ENCODE measurements around the gene PACSIN3. TPM values are rescaled to one million over a fixed set of nuclear protein-coding genes. Genes with fewer than 3 reads are reported as not detected.
A peak's percentile ranks its signal among the peaks of the same experiment; 100 is the strongest.

PACSIN3 gene
- 45.0 to 69.4 TPM (median 65.3 TPM) in 3 replicates for total RNA-seq
- long read RNA-seq, transcript PACSIN3-201 (11 exons, 1,843 nt), result major isoform, 38 of 64 reads
- long read RNA-seq, partial matches to known transcripts, result 4 of 64 reads
- long read RNA-seq, other reads (novel, unspliced or antisense), result 21 of 64 reads

DNA sequence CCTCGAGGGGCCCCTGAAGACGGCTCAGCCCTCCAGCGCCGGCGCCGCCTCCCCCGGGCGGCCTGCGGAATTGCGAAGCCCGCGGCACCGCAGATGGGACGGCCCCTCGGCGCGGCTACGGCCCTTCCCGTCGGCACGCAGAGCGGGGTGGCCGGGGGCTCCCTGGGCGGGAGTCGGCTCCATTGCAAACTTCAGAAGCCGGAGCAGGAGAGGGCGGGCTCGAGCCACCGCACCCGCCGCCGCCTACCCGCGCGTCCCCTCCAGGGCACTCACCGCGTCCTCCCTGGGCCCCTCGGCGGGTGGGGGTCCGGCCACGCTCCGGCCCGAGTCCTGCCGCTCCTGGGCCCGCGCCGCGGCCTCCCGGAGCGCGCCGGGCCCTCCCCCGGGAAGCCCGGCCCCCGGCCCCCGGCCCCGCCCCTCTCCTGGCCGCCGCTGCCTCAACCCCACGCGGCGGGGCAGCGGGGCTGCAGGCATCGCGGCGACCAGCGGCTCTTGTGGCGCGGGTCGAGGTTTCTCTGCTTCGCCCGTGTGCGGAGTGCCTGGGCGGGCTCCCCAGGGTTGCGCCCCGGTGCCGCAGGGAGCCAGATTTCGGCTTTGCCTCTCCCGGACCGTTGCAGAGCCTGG lies at the start of gene PACSIN3:
Gene PACSIN3, minus strand, starts transcription at position 359 of the 624 bp plus-strand sequence. CDS start 3,707 bp downstream, outside the sequence.
- no peak for DNase-seq (ENCODE audit: low spot score)
- no peaks in the 10 kb centered on the region for H3K9me3 Mint-ChIP-seq (ENCODE audit: low read depth)
- H3K36me3 Mint-ChIP-seq (ENCODE audit: low read depth), result no peaks in the 10 kb centered on the region
- H3K27me3 Mint-ChIP-seq (ENCODE audit: low read depth), result no peaks in the 10 kb centered on the region
- peak within 1 kb of the TSS; percentile 82 for H3K4me3 Mint-ChIP-seq (ENCODE audit: unreplicated experiment)
- H3K4me1 Mint-ChIP-seq (ENCODE audit: low read depth), result peaks cover 49% of the 10 kb centered on the region
- TF ChIP-seq, protein P1, sequence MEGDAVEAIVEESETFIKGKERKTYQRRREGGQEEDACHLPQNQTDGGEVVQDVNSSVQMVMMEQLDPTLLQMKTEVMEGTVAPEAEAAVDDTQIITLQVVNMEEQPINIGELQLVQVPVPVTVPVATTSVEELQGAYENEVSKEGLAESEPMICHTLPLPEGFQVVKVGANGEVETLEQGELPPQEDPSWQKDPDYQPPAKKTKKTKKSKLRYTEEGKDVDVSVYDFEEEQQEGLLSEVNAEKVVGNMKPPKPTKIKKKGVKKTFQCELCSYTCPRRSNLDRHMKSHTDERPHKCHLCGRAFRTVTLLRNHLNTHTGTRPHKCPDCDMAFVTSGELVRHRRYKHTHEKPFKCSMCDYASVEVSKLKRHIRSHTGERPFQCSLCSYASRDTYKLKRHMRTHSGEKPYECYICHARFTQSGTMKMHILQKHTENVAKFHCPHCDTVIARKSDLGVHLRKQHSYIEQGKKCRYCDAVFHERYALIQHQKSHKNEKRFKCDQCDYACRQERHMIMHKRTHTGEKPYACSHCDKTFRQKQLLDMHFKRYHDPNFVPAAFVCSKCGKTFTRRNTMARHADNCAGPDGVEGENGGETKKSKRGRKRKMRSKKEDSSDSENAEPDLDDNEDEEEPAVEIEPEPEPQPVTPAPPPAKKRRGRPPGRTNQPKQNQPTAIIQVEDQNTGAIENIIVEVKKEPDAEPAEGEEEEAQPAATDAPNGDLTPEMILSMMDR (IDR thresholded peaks at IDR 0.05), result peak; percentile 53
- peak within 1 kb of the TSS; percentile 91 for H3K27ac Mint-ChIP-seq (ENCODE audit: unreplicated experiment)

DNA sequence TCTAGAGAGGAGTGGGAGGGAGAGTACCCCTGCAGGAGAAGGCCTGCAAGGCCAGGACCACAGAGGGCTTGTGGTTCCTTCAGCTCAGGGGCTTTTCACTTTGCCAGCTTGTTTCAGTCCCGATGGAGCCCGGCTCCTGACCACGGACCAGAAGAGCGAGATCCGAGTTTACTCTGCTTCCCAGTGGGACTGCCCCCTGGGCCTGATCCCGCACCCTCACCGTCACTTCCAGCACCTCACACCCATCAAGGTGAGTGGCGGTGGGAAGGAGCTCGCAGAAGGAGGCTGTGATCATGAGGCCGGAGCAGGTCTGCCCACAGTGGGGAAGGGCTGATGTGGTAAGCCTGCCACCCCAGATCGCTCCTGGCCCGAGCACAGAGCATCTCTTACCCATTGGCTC lies 48.9 kb upstream of the PACSIN3 start:
- TF ChIP-seq, protein P1 (IDR thresholded peaks at IDR 0.05), result no peak
- Mint-ChIP-seq H3K27ac (ENCODE audit: unreplicated experiment) (peak overlapping the region; percentile 59), H3K4me1 (ENCODE audit: low read depth) (peaks cover 17% of the 10 kb centered on the region), H3K4me3 (ENCODE audit: unreplicated experiment) (no peak overlapping the region), H3K27me3 (ENCODE audit: low read depth) (no peaks in the 10 kb centered on the region), H3K36me3 (ENCODE audit: low read depth) (peaks cover 18% of the 10 kb centered on the region), H3K9me3 (ENCODE audit: low read depth) (no peaks in the 10 kb centered on the region)
- DNase-seq (ENCODE audit: low spot score), result no peak

DNA sequence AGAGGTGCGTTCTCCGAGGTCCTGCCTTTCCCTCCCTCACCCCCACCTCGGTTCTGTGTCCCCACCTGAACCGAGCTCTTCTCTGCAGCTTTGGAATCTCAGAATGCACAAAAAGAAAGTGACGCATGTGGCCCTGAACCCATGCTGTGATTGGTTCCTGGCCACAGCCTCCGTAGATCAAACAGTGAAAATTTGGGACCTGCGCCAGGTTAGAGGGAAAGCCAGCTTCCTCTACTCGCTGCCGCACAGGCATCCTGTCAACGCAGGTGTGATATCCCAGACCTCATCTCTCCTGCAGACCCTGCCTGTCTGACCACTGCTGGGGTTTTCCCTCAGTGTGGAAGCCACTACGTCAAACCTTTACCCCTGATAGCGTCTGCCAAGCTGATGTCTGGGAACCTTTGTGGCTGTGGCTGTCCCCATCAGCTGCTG lies 48.5 kb upstream of the PACSIN3 start:
- Mint-ChIP-seq H3K4me1 (ENCODE audit: low read depth) (peaks cover 17% of the 10 kb centered on the region), H3K4me3 (ENCODE audit: unreplicated experiment) (no peak overlapping the region), H3K27ac (ENCODE audit: unreplicated experiment) (peak overlapping the region; percentile 59), H3K27me3 (ENCODE audit: low read depth) (no peaks in the 10 kb centered on the region), H3K9me3 (ENCODE audit: low read depth) (no peaks in the 10 kb centered on the region), H3K36me3 (ENCODE audit: low read depth) (peaks cover 15% of the 10 kb centered on the region)
- TF ChIP-seq, protein P1 (IDR thresholded peaks at IDR 0.05), result no peak
- no peak for DNase-seq (ENCODE audit: low spot score)

DNA sequence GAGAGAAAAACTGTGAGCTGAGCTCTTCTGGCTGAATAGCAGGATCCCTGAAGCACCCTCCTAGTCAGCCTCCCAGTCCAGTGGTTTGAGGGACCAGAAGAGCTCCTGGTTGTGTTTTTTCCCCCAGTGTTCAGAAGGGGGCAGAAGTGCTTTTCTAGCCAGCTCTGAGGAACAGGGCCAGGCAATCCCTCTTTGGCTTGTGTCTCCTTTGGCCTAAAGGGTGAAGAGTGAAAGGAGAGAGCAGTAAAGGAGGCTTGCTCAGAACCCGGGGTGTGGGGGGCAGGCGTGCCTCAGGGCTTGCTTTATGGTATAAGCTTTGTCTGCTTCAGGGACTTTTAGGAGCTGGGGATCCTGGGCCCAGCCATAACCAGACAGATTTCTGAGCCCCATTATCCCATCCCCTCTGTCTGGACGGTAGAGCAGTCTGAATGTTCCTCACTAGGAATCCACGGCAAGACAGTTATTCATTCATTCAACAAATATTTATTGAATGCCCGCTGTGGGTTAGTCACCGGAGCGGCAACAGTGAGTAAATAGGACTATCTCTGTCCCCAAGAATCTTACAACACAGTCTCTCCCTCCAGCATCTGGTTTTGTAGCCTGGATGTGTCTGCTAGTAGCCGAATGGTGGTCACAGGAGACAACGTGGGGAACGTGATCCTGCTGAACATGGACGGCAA lies 47.9 kb upstream of the PACSIN3 start:
- no peaks in the 10 kb centered on the region for H3K9me3 Mint-ChIP-seq (ENCODE audit: low read depth)
- peaks cover 20% of the 10 kb centered on the region for H3K4me1 Mint-ChIP-seq (ENCODE audit: low read depth)
- DNase-seq (ENCODE audit: low spot score), result no peak
- TF ChIP-seq, protein P1 (IDR thresholded peaks at IDR 0.05), result peak; percentile 69
- peak overlapping the region; percentile 77 for H3K27ac Mint-ChIP-seq (ENCODE audit: unreplicated experiment)
- H3K4me3 Mint-ChIP-seq (ENCODE audit: unreplicated experiment), result no peak overlapping the region
- H3K27me3 Mint-ChIP-seq (ENCODE audit: low read depth), result no peaks in the 10 kb centered on the region
- H3K36me3 Mint-ChIP-seq (ENCODE audit: low read depth), result peaks cover 14% of the 10 kb centered on the region

DNA sequence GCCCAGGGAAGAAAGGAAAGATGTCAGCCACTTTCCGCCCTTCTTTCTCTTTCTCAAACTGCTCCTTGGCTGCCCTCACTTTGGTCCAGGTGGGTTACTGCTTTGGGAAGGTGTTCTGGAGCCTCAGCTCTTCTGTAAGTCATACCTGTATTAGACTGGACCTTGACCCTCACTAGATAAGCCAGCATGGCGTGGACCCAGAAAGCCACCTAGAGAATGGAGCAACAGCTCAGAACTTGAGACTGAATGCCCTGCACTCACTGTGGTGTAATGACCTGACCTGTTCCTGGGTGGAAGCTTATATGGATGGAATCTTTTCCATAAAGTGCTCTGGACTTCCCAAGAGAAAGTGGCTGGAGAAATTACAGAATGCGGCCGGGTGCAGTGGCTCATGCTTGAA lies 46.8 kb upstream of the PACSIN3 start:
- Mint-ChIP-seq H3K4me3 (ENCODE audit: unreplicated experiment) (no peak overlapping the region), H3K9me3 (ENCODE audit: low read depth) (no peaks in the 10 kb centered on the region), H3K27ac (ENCODE audit: unreplicated experiment) (no peak overlapping the region), H3K36me3 (ENCODE audit: low read depth) (peaks cover 16% of the 10 kb centered on the region), H3K4me1 (ENCODE audit: low read depth) (peaks cover 22% of the 10 kb centered on the region), H3K27me3 (ENCODE audit: low read depth) (no peaks in the 10 kb centered on the region)
- TF ChIP-seq, protein P1 (IDR thresholded peaks at IDR 0.05), result no peak
- no peak for DNase-seq (ENCODE audit: low spot score)
